NCI-H345 treated with DMSO at 0.1 percent for 48 hours (cell line): ENCODE data around the gene CCDC57.
"Not testable (repeated sequence)": the region's sequence is repeated elsewhere in the genome, so short reads cannot be mapped to it uniquely, and the experiment has no call there.

Experiments used
- DNase-seq: peaks from one replicate; lab custom pipeline; 2025; ENCODE audit not compliant: unreplicated experiment; lab: John Stamatoyannopoulos, UW

The CCDC57 gene

GRCh38 chr17:82212331-82213250 is at the start of gene CCDC57:
CCDC57 (minus strand) TSS chr17:82212842; CDS start chr17:82201944, 10,898 bp downstream.
- DNase-seq: peak; percentile 50

DNA sequence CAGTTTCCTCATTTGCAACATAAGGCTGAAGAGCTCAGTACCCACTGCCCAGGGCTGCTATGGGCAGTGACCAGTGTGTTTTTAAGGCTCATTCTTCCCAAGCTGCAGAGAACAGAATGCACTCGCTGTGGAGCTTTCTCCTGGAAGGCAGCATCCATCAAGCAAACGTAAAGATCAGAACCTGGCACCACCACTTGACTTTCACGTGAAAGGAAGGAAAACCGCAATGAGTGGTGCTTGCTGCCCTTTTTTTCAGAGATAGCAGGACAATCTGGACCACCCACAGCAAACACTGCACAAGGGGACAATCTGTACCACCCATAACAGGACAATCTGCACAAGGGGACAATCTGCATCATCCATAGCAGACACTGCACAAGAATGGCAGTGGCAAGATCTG is 49.7 kb upstream of the CCDC57 start:
- DNase-seq: no peak

DNA sequence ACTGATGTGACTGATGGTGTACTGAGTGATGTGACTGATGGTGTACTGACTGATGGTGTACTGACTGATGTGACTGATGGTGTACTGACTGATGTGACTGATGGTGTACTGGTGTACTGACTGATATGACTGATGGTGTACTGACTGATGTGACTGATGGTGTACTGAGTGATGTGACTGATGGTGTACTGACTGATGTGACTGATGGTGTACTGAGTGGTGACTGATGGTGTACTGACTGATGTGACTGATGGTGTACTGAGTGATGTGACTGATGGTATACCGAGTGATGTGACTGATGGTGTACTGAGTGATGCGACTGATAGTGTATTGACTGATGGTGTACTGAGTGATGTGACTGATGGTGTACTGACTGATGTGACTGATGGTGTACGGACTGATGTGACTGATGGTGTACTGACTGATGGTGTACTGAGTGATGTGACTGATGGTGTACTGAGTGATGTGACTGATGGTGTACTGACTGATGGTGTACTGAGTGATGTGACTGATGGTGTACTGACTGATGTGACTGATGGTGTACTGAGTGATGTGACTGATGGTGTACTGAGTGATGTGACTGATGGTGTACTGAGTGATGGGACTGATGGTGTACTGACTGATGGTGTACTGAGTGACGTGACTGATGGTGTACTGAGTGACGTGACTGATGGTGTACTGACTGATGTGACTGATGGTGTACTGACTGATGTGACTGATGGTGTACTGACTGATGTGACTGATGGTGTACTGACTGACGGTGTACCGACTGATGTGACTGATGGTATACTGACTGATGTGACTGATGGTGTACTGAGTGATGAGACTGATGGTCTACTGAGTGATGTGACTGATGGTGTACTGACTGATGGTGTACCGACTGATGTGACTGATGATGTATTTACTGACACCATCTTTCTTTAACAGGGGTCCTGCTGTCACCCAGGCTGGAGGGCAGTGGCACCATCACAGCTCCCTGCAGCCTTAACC is 47.6 kb upstream of the CCDC57 start:
- not testable (repeated sequence) for DNase-seq

DNA sequence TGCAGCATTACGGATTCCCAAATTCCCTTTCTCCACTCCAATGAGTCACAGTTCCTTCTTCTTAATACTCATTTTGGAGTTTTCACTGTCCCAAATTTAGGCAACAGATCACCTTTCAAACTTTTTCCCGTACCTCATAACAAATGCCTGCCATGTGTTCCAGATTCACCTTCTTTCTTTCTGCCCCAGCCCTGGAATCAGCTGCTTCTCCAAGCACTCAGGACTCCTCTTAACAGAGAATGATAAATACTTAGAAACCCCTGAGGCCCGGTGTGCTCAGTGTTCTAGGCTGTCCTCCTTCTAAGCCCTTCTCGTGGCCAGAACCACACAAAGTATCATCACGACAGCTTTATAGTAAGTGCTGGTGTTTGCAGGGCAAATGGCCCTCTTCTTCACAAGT is 45.9 kb upstream of the CCDC57 start:
- DNase-seq: no peak

GRCh38 chr17:82257473-82257872 is 44.8 kb upstream of the CCDC57 start:
- no peak for DNase-seq

- DNase-seq: no peak
These were observed 43.7 kb upstream of the CCDC57 start for GRCh38 chr17:82256242-82256885.

DNA sequence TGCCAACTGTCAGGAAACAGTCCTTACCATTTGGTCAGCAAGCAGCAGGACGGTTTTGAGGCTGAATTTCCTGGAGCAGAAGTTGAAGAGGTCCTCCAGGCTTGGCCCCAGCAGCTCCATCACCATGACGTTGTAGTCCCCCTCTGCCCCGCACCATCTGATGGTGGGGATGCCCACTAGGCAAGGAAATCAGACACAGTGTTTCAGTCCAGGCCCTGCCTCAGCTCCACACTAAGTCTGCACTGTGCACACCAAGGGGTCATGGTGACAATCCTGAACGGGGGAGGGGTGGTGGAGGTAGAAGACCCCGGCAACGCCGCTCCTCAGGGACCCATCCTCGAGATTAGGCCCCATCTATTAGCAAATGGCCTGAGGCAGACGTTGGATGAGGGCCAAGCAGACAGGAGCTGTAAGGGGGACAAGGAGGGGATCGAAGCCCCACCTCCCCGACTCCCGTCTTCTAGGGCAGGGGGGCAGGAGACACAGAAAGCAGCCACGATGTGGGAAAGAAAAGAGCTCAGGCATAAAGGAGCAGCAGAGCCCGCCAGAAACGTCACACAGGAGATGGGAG is 42.8 kb upstream of the CCDC57 start:
- DNase-seq: no peak

DNA sequence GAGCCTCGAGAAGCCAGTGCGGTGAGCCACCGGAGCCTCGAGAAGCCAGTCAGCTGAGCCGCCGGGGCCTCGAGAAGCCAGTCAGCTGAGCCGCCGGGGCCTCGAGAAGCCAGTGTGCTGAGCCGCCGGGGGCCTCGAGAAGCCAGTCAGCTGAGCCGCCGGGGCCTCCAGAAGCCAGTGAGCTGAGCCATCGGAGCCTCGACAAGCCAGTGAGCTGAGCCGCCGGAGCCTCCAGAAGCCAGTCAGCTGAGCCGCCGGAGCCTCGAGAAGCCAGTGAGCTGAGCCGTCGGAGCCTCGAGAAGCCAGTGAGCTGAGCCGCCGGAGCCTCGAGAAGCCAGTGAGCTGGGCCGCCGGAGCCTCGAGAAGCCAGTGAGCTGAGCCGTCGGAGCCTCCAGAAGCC is 42.1 kb upstream of the CCDC57 start:
- not testable (repeated sequence) for DNase-seq

DNA sequence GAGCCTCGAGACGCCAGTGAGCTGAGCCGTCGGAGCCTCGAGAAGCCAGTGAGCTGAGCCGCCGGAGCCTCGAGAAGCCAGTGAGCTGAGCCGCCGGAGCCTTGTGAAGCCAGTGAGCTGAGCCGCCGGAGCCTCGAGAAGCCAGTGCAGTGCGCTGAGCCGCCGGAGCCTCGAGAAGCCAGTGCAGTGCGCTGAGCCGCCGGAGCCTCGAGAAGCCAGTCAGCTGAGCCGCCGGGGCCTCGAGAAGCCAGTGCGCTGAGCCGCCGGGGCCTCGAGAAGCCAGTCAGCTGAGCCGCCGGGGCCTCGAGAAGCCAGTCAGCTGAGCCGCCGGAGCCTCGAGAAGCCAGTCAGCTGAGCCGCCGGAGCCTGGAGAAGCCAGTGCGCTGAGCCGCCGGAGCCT is 41.5 kb upstream of the CCDC57 start:
- DNase-seq: not testable (repeated sequence)

DNA sequence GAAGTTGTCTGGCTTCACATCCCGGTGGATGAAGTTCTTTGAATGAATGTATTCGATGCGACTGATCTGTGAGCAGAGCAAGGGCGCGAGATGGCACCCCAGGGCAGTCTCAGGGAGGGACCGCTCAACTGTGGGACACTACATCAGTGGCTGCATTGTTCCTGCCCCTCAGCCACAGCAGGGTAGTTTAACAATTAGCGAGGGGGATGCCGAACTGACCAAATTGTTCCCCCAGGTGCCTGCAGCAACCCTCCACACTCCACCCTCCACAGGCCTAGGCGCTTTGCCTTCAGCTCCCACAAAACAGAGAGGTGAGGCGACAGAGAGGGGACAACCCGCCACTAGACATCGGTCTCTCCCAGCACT is 40.5 kb upstream of the CCDC57 start:
- DNase-seq: no peak

DNA sequence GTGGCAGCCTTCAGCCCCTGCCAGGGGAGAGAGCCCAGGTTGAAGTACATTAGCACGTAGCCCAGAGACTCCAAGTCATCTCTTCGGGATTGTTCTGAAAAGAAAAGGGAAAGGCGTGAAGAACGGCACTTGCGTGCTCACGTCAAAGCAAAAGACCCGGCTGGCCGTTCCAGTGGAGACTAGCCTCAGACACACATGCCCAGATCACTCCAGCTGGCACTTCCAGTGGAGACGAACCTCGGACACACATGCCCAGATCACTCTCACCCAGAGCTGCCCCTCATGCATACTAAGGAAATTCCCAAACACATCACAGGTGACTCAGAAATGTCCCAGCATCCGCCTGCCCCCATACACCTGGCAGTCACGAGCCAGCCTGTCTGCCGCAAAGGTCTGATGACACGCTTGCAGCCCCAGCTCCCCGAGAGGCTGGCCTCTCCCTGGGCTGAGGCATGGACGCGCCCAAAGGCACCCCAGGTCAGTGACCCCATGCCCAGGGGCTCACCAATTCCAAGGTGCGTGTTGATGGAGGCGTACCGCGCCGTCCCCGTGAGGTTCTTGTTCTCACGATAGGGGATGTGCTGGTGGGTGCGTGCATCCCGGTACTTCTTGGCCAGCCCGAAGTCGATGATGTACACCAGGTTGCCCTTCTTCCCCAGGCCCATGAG is 40.0 kb upstream of the CCDC57 start:
- no peak for DNase-seq

DNA sequence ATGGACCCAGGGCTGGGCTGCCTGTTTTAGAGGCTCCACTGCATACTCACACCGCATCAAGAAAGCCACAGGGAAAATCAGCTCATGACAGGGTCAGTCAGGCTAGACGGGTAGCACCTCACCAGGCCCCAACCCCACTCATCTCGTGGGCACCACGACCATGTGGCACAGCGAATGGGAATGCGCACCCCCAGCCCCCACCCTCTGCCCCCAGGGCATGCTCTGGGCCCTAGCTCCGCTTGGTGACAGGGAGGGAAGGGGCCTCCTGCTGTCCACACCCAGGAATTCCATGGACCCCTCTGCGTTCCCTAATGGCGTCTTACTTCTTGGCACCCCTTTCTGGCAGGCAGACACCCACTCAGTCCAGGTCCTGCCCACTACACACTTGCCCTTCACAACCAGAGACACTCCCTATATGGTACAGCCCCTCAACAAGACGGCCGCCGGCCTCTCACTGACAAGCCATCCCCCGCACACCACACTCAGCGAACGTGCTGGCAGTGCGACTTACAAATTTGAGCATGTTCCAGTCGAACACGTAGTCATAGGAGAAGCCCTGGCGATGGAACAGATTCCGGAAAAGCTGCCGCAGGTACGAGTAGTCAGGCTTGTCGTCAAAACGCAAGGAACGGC is 38.3 kb upstream of the CCDC57 start:
- DNase-seq: no peak

GRCh38 chr17:82249896-82250581 is 37.4 kb upstream of the CCDC57 start:
- no peak for DNase-seq

GRCh38 chr17:82248815-82249674 is 36.4 kb upstream of the CCDC57 start:
- no peak for DNase-seq

DNA sequence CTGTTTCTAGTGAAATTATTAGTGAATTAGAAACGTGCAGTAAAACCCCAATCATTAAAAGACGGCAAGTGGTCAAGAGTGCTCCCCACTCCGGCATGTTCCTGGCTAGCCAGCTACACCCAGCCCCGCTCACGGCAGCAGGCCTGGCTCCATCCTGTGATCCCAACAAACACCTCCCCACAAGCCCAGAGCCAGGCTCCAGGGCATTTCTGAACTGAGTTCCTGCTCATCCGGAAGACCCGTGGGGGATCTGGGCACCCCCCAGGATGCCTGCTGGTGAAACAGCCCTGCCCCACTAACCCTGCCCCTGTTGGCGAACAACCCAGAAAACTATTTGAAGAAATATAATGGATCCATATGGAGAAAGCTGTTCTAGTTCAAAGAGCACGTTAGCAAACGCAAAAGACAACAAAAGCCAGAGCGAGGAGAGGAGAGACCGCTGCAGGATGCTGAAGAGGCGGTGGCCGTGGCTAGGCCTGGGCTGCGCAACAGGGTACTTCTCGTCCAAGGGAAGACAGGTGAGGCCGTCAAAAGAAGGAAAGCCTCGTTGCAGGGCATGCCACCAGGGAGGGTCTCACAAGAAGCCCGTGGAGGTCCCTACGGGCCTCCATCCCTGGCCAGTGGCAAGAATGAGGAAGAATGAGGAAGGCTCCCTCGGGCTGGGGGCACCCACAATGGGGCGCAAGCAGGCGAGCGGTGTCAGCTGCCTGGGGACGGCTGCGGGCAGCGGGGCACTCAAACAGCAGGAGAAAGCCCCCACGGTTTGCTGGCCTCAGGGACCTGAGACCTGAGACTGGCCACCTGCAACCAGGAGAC is 35.4 kb upstream of the CCDC57 start:
- no peak for DNase-seq

GRCh38 chr17:82247182-82247823 is 34.7 kb upstream of the CCDC57 start:
- no peak for DNase-seq
